H9 (cell line): ENCODE results near the gene INPP4A. TPM values are rescaled to one million over a fixed set of nuclear protein-coding genes. Genes with fewer than 3 reads are reported as not detected.
A peak's percentile ranks its signal among the peaks of the same experiment; 100 is the strongest.

Experiments used
- DNase-seq: peaks from one replicate; pipeline ENCODE4 v3.0.0-alpha.2; 2017
- H2AFZ ChIP-seq: one replicate; pipeline ENCODE4 v1.6.1; 2013; ENCODE audit warnings: mild to moderate bottlenecking, low read length, control low read depth, moderate library complexity
- H2AK5ac ChIP-seq: 2 replicates; pipeline ENCODE4 v1.6.1; 2013; ENCODE audit warnings: low read length, control low read depth, mixed read lengths; ENCODE audit not compliant: insufficient read length
- H2BK120ac ChIP-seq: one replicate; pipeline ENCODE4 v1.6.1; 2013; ENCODE audit warnings: low read depth, mild to moderate bottlenecking, low read length, control low read depth, inconsistent platforms; ENCODE audit not compliant: poor library complexity, severe bottlenecking
- H2BK12ac ChIP-seq: 2 replicates; pipeline ENCODE4 v1.6.1; 2013; ENCODE audit warnings: low read length, control low read depth, mixed read lengths, low read depth; ENCODE audit not compliant: insufficient read length
- H2BK15ac ChIP-seq: 2 replicates; pipeline ENCODE4 v1.6.1; 2013; ENCODE audit warnings: low read depth, low read length, control low read depth
- H2BK20ac ChIP-seq: one replicate; pipeline ENCODE4 v1.6.1; 2013; ENCODE audit warnings: low read depth, mild to moderate bottlenecking, low read length, control low read depth, inconsistent platforms; ENCODE audit not compliant: poor library complexity, severe bottlenecking
- H2BK5ac ChIP-seq: 2 replicates; pipeline ENCODE4 v1.6.1; 2013; ENCODE audit warnings: low read length, control low read depth, mixed read lengths; ENCODE audit not compliant: insufficient read length
- H3K14ac ChIP-seq: 2 replicates; pipeline ENCODE4 v1.6.1; 2013; ENCODE audit warnings: low read length, control low read depth; ENCODE audit not compliant: insufficient read depth
- H3K18ac ChIP-seq: 2 replicates; pipeline ENCODE4 v1.6.1; 2013; ENCODE audit warnings: low read depth, mild to moderate bottlenecking, mixed read lengths, low read length, control low read depth; ENCODE audit not compliant: insufficient read length
- H3K23ac ChIP-seq: 2 replicates; pipeline ENCODE4 v1.6.1; 2013; ENCODE audit warnings: low read length, control low read depth, mixed read lengths, low read depth; ENCODE audit not compliant: insufficient read length
- H3K23me2 ChIP-seq: 2 replicates; pipeline ENCODE4 v1.6.1; 2013; ENCODE audit warnings: low read depth, mild to moderate bottlenecking, mixed read lengths, low read length, control low read depth; ENCODE audit not compliant: insufficient read length, poor library complexity, severe bottlenecking
- H3K27ac ChIP-seq: 2 replicates; pipeline ENCODE4 v1.5.1; 2013; ENCODE audit warnings: low read length, control low read depth, mixed read lengths, low read depth; ENCODE audit not compliant: insufficient read length
- H3K27me3 ChIP-seq: 2 replicates; pipeline ENCODE4 v1.6.1; 2013; ENCODE audit warnings: low read length, control low read depth, inconsistent platforms; ENCODE audit not compliant: insufficient read depth
- H3K4ac ChIP-seq: 2 replicates; pipeline ENCODE4 v1.6.1; 2013; ENCODE audit warnings: low read depth, mild to moderate bottlenecking, control low read depth, inconsistent platforms, low read length, moderate library complexity
- H3K4me1 ChIP-seq: 2 replicates; pipeline ENCODE4 v1.6.1; 2013; ENCODE audit warnings: low read length, control low read depth, inconsistent platforms; ENCODE audit not compliant: insufficient read depth
- H3K4me2 ChIP-seq: 2 replicates; pipeline ENCODE4 v1.6.1; 2013; ENCODE audit warnings: low read length, control low read depth, mixed read lengths; ENCODE audit not compliant: insufficient read length, insufficient read depth
- H3K56ac ChIP-seq: 2 replicates; pipeline ENCODE4 v1.6.1; 2013; ENCODE audit warnings: low read depth, mild to moderate bottlenecking, mixed read lengths, low read length, control low read depth; ENCODE audit not compliant: insufficient read length
- H3K79me1 ChIP-seq: 2 replicates; pipeline ENCODE4 v1.6.1; 2013; ENCODE audit warnings: low read depth, mild to moderate bottlenecking, moderate library complexity, low read length, control low read depth, inconsistent platforms; ENCODE audit not compliant: insufficient read depth, poor library complexity, severe bottlenecking
- H3K79me2 ChIP-seq: 2 replicates; pipeline ENCODE4 v1.6.1; 2013; ENCODE audit warnings: low read length, control low read depth, inconsistent platforms; ENCODE audit not compliant: insufficient read depth
- H3K9ac ChIP-seq: 2 replicates; pipeline ENCODE4 v1.6.1; 2013; ENCODE audit warnings: low read length, control low read depth, mixed read lengths; ENCODE audit not compliant: insufficient read length; ENCODE audit errors: extremely low read depth
- H3K9me3 ChIP-seq: one replicate; pipeline ENCODE4 v1.6.1; 2013; ENCODE audit warnings: low read depth, low read length, inconsistent platforms; ENCODE audit not compliant: control insufficient read depth
- H3T11ph ChIP-seq: one replicate; pipeline ENCODE4 v1.6.1; 2013; ENCODE audit warnings: mild to moderate bottlenecking, low read length, control low read depth, inconsistent platforms
- H4K20me1 ChIP-seq: one replicate; pipeline ENCODE4 v1.6.1; 2013; ENCODE audit not compliant: control insufficient read depth, insufficient read length, insufficient read depth
- H4K5ac ChIP-seq: 2 replicates; pipeline ENCODE4 v1.6.1; 2013; ENCODE audit warnings: low read depth, mild to moderate bottlenecking, mixed read lengths, low read length, control low read depth; ENCODE audit not compliant: insufficient read length
- H4K8ac ChIP-seq: replicated peaks from 2 replicates; pipeline ENCODE4 v1.6.1; 2013; ENCODE audit warnings: low read length, control low read depth, mixed read lengths, low read depth; ENCODE audit not compliant: insufficient read length
- H4K91ac ChIP-seq: 2 replicates; pipeline ENCODE4 v1.6.1; 2013; ENCODE audit warnings: low read depth, mild to moderate bottlenecking, moderate library complexity, mixed read lengths, low read length, control low read depth; ENCODE audit not compliant: insufficient read length
- H3K27ac Mint-ChIP-seq, 3 experiments: 2 replicates in 2 of 3; 3 replicates in 1 of 3; pipeline ENCODE4 v1.8.0; 2020 to 2021; ENCODE audit warnings: mixed read lengths in 3 of 3, mild to moderate bottlenecking in 1 of 3, moderate library complexity in 1 of 3
- H3K27me3 Mint-ChIP-seq: 2 replicates; pipeline ENCODE4 v1.8.0; 2021; ENCODE audit warnings: low read depth, mild to moderate bottlenecking, moderate library complexity, mixed read lengths
- H3K36me3 Mint-ChIP-seq, 3 experiments: 2 replicates in 2 of 3; 3 replicates in 1 of 3; pipeline ENCODE4 v1.8.0; 2020 to 2021; ENCODE audit warnings: low read depth in 3 of 3, mixed read lengths in 3 of 3; ENCODE audit not compliant: insufficient read depth in 1 of 3
- H3K4me1 Mint-ChIP-seq, 2 experiments: 2 replicates each; pipeline ENCODE4 v1.8.0; 2020; ENCODE audit warnings: mixed read lengths in 2 of 2
- H3K4me3 Mint-ChIP-seq, 2 experiments: 2 replicates in 1 of 2; 3 replicates in 1 of 2; pipeline ENCODE4 v1.8.0; 2020 to 2021; ENCODE audit warnings: mild to moderate bottlenecking in 2 of 2, mixed read lengths in 2 of 2, moderate library complexity in 1 of 2
- H3K9me3 Mint-ChIP-seq, 2 experiments: 2 replicates in 1 of 2; 3 replicates in 1 of 2; pipeline ENCODE4 v1.8.0; 2020; ENCODE audit warnings: mild to moderate bottlenecking in 2 of 2, mixed read lengths in 2 of 2, moderate library complexity in 1 of 2
- CTCF ChIP-seq: fragments of 200-600 bp; sonication (generic); conservative IDR thresholded peaks from 3 replicates; pipeline ENCODE4 v1.8.0; 2021; ENCODE audit warnings: antibody characterized with exemption, mild to moderate bottlenecking
- WGBS: extraction: QIAGEN DNeasy Blood & Tissue Kit; methylation state at CpG from one replicate; pipeline ENCODE4 v1.1.7; 2013; ENCODE audit warnings: missing lambda C conversion rate, low lambda C conversion rate, mixed read lengths; ENCODE audit not compliant: insufficient read length; ENCODE audit errors: extremely low coverage; 5-methylcytosine and 5-hydroxymethylcytosine counted together
- total RNA-seq: library from RNA; stranded (reverse); gene quantifications from 2 replicates; pipeline ENCODE4 v1.2.1, GENCODE V29; 2021

Gene INPP4A
- total RNA-seq, 1 experiment from 2014 or later, result 55.2 TPM

DNA sequence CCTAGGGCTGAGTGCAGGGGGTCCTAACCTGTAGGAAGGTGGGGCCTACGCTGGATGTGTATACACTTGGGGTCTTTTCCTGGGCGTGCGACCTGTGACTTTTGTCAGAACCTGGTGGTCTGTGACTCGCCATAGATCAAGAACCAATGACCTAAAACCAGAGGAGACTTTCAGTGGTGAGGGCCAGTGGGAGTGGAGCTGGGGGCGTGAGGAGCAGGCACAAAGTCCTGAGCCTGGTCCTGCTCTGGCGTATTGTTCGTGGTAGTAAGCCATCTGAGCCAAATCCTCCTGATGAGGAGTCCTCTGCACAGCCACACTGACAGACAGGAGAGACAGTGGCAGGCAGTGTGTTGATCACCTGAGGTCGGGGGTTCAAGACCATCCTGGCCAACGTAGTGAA lies 8.9 kb downstream of the INPP4A start:
- Mint-ChIP-seq H3K27ac (peak overlapping the region; percentile 55 to 95 (median 85)), H3K36me3 (peaks cover 8 to 20% (median 18%) of the 10 kb centered on the region in 3 experiments), H3K27me3 (no peaks in the 10 kb centered on the region), H3K9me3 (no peaks in the 10 kb centered on the region), H3K4me3 (peak overlapping the region in 1 of 2 experiments; percentile 54; a peak in 4 of 5 replicates), H3K4me1 (peaks cover 82 to 84% of the 10 kb centered on the region in 2 experiments)
- H3T11ph ChIP-seq, result no peak overlapping the region
- no peaks in the 10 kb centered on the region for H3K23me2 ChIP-seq
- H2BK15ac ChIP-seq, result no peak overlapping the region
- no peak overlapping the region for H3K14ac ChIP-seq
- peaks cover 7% of the 10 kb centered on the region; the same call in 1 of the 2 replicates for H3K4me1 ChIP-seq
- H2AFZ ChIP-seq, result no peak overlapping the region
- no peak overlapping the region for H4K5ac ChIP-seq
- H2AK5ac ChIP-seq, result no peak overlapping the region
- H3K56ac ChIP-seq, result no peak overlapping the region
- H3K4ac ChIP-seq, result no peak overlapping the region
- no peak overlapping the region for H2BK5ac ChIP-seq
- H3K9ac ChIP-seq, result no peak overlapping the region
- H3K79me2 ChIP-seq, result peaks cover 6% of the 10 kb centered on the region; the same call in 1 of the 2 replicates
- no CpG with 5 or more reads among the region's 9 CpGs for WGBS
- no peak for TF ChIP-seq CTCF
- H4K8ac ChIP-seq, result no peak overlapping the region
- H3K27me3 ChIP-seq, result no peaks in the 10 kb centered on the region
- no peaks in the 10 kb centered on the region for H4K20me1 ChIP-seq
- no peak overlapping the region for H4K91ac ChIP-seq
- peaks cover 16% of the 10 kb centered on the region for H3K79me1 ChIP-seq
- H2BK20ac ChIP-seq, result no peak overlapping the region
- H3K27ac ChIP-seq, result no peak overlapping the region
- no peak for DNase-seq
- H3K4me2 ChIP-seq, result no peak overlapping the region
- no peak overlapping the region for H2BK120ac ChIP-seq
- no peak overlapping the region for H3K23ac ChIP-seq
- no peaks in the 10 kb centered on the region for H3K9me3 ChIP-seq
- no peak overlapping the region for H3K18ac ChIP-seq
- H2BK12ac ChIP-seq, result no peak overlapping the region
